ENCODE measurements around the gene CDH4.

DNA sequence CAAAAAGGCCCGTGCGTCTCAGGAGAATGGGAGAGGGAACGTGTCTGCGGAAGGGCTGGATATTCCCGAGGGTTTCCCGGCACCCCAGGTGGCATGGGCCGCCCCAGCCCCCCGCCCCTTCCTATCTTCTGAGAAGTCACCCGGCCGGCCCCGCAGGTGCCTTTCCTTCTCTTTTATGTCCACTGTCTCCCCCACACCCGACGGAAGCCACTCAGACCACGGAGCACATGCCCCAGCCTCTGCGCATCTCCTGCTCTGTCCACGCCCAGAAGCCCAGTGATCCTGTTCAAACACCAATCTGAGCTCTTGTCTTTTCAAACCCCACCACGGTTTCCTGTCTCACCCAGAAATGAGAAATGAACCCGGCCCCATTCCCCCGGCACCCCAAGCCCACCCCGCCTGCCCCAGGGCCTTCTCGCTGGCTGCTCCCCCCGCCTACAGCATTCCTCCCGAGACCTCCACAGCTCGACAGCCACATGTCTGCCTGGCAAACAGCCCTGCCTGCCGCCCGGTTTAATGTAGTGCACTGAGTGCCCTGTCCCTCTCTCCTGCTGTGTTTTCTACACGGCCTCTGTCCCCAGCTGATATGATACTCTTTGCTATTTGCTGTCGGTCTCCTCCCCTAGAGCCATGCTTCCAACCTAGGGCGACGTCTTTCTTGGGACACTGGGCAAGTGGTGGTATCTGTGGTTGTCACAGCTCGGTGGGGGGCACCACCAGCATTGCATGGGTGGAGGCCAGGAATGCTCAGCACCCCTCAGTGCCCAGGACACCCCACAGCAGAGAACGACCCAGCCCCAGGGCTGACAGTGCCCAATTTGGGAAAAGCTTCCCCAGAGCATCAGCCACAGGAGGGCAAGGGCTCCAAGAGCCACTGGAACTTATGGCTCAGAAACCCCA lies 630.9 kb downstream of the CDH4 start:
- TF ChIP-seq CTCF (IDR thresholded peaks at IDR 0.05; ENCODE audit: insufficient read depth, low read length, poor library complexity, severe bottlenecking) (no peak), EZH2phosphoT487 (conservative IDR thresholded peaks at IDR 0.05; ENCODE audit: low read length) (no peak)
